Measurements from ENCODE around the gene KLK5.

Gene KLK5

GRCh38 chr19:50932018-50932689 is 20.7 kb downstream of the KLK5 start:
- TF ChIP-seq YY1 (IDR thresholded peaks at IDR 0.05; ENCODE audit: low read depth) (no peak), RAD21 (IDR thresholded peaks at IDR 0.05; ENCODE audit: low read depth) (no peak), TAF1 (IDR thresholded peaks at IDR 0.05; ENCODE audit: low read depth) (no peak), MAX (IDR thresholded peaks at IDR 0.05) (no peak), ZBTB7A (IDR thresholded peaks at IDR 0.05; ENCODE audit: low read depth) (no peak), CEBPB (IDR thresholded peaks at IDR 0.05) (no peak), NFIC (IDR thresholded peaks at IDR 0.05) (no peak), FOXM1 (IDR thresholded peaks at IDR 0.05; ENCODE audit: borderline replicate concordance, low read depth) (no peak), CREB1 (IDR thresholded peaks at IDR 0.05; ENCODE audit: low read depth) (no peak), EP300 (IDR thresholded peaks at IDR 0.05; ENCODE audit: borderline replicate concordance) (no peak), TEAD4 (IDR thresholded peaks at IDR 0.05) (no peak), EGR1 (IDR thresholded peaks at IDR 0.05) (no peak), TCF12 (IDR thresholded peaks at IDR 0.05; ENCODE audit: low read depth) (no peak)
- TF ChIP-seq, protein P1, sequence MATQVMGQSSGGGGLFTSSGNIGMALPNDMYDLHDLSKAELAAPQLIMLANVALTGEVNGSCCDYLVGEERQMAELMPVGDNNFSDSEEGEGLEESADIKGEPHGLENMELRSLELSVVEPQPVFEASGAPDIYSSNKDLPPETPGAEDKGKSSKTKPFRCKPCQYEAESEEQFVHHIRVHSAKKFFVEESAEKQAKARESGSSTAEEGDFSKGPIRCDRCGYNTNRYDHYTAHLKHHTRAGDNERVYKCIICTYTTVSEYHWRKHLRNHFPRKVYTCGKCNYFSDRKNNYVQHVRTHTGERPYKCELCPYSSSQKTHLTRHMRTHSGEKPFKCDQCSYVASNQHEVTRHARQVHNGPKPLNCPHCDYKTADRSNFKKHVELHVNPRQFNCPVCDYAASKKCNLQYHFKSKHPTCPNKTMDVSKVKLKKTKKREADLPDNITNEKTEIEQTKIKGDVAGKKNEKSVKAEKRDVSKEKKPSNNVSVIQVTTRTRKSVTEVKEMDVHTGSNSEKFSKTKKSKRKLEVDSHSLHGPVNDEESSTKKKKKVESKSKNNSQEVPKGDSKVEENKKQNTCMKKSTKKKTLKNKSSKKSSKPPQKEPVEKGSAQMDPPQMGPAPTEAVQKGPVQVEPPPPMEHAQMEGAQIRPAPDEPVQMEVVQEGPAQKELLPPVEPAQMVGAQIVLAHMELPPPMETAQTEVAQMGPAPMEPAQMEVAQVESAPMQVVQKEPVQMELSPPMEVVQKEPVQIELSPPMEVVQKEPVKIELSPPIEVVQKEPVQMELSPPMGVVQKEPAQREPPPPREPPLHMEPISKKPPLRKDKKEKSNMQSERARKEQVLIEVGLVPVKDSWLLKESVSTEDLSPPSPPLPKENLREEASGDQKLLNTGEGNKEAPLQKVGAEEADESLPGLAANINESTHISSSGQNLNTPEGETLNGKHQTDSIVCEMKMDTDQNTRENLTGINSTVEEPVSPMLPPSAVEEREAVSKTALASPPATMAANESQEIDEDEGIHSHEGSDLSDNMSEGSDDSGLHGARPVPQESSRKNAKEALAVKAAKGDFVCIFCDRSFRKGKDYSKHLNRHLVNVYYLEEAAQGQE (IDR thresholded peaks at IDR 0.05; ENCODE audit: low read depth) = no peak
- TF ChIP-seq, protein P2, sequence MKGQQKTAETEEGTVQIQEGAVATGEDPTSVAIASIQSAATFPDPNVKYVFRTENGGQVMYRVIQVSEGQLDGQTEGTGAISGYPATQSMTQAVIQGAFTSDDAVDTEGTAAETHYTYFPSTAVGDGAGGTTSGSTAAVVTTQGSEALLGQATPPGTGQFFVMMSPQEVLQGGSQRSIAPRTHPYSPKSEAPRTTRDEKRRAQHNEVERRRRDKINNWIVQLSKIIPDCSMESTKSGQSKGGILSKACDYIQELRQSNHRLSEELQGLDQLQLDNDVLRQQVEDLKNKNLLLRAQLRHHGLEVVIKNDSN (IDR thresholded peaks at IDR 0.05) = no peak

DNA sequence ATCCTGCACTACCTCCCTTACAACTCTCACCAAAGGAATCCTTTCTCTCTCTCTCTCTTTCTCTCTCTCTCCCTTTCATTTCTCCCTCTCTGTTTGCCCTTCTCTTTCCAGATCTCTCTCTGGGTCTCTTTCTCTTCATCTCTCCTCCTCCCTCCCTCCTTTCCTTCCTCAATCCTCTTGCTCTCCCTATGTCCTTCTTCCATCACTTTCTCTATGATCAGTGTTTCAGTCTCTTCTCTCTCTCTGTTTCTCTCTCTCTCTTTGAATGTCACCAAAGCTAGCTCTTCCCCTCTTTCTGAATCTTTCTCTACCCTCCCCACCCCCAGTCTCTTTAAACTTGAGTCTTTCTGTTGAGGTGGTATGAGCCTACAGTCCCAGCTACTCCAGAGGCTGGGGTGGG is 21.8 kb downstream of the KLK5 start:
- no peak for TF ChIP-seq TCF12 (IDR thresholded peaks at IDR 0.05; ENCODE audit: low read depth)
- no peak for TF ChIP-seq TEAD4 (IDR thresholded peaks at IDR 0.05)
- no peak for TF ChIP-seq CREB1 (IDR thresholded peaks at IDR 0.05; ENCODE audit: low read depth)
- no peak for TF ChIP-seq RAD21 (IDR thresholded peaks at IDR 0.05; ENCODE audit: low read depth)
- TF ChIP-seq, protein P2 (IDR thresholded peaks at IDR 0.05) = no peak
- TF ChIP-seq, protein P1 (IDR thresholded peaks at IDR 0.05; ENCODE audit: low read depth) = no peak
- no peak for TF ChIP-seq EGR1 (IDR thresholded peaks at IDR 0.05)
- no peak for TF ChIP-seq TAF1 (IDR thresholded peaks at IDR 0.05; ENCODE audit: low read depth)
- no peak for TF ChIP-seq YY1 (IDR thresholded peaks at IDR 0.05; ENCODE audit: low read depth)
- TF ChIP-seq ZBTB7A (IDR thresholded peaks at IDR 0.05; ENCODE audit: low read depth) = no peak
- no peak for TF ChIP-seq FOXM1 (IDR thresholded peaks at IDR 0.05; ENCODE audit: borderline replicate concordance, low read depth)
- no peak for TF ChIP-seq MAX (IDR thresholded peaks at IDR 0.05)
- TF ChIP-seq CEBPB (IDR thresholded peaks at IDR 0.05) = no peak
- TF ChIP-seq EP300 (IDR thresholded peaks at IDR 0.05; ENCODE audit: borderline replicate concordance) = no peak
- TF ChIP-seq NFIC (IDR thresholded peaks at IDR 0.05) = no peak

DNA sequence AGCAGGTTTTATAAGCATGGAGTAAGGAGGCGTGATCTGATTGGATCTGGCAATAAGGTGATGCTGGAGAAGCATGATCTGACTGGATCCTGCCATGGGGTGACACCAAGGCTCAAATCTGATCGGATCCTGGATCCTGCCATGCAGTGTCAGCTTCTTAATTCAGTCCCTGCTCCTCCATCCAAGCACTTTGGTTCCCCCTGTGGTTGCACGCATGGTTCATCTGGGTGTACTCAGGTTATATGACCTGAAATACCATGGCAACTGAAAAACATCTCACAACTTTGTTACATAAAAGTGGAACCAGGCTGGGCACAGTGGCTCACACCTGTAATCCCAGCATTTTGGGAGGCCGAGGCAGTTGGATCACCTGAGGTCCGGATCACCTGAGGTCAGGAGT is 24.0 kb downstream of the KLK5 start:
- no peak for TF ChIP-seq FOXM1 (IDR thresholded peaks at IDR 0.05; ENCODE audit: borderline replicate concordance, low read depth)

DNA sequence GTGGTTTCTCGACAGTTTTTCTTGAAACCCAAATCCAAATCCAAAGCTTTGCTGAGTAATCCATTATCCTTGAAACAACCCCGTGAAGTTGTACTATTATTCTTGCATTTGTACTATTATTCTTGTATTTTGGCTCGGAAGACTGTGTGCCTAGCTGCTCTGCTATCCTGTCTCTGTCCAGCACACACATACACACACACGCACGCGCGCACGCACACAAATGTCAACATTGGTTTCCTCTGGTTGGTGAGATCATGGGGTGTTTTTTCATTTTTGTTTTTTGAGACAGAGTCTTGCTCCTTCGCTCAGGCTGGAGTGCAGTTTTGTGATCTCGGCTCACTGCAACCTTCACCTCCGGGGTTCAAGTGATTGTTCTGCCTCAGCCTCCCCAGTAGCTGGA is 26.7 kb downstream of the KLK5 start:
- no peak for TF ChIP-seq EP300 (IDR thresholded peaks at IDR 0.05; ENCODE audit: borderline replicate concordance)
- TF ChIP-seq RAD21 (IDR thresholded peaks at IDR 0.05; ENCODE audit: low read depth) = no peak
- no peak for TF ChIP-seq TCF12 (IDR thresholded peaks at IDR 0.05; ENCODE audit: low read depth)
- TF ChIP-seq EGR1 (IDR thresholded peaks at IDR 0.05) = no peak
- TF ChIP-seq, protein P2 (IDR thresholded peaks at IDR 0.05) = no peak

DNA sequence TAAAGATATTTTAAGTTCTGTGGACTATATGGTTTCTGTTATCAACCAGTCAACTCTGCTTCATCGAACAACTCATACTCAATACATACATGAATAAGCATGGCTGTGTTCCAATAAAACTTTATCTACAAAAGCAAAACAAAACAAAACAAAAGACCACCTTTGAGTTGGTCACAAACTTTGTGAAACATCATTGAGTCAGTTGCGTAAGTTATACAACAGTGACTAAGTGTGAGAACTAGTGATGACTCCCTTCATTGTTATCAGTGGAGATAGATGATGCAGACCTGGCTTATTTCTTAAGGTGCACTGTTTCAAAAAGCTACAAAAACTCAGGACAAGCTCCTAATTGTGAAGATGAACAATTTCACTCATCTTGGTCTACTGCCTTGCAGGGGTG is 27.1 kb downstream of the KLK5 start:
- TF ChIP-seq YY1 (IDR thresholded peaks at IDR 0.05; ENCODE audit: low read depth) (no peak), TAF1 (IDR thresholded peaks at IDR 0.05; ENCODE audit: low read depth) (no peak), NFIC (IDR thresholded peaks at IDR 0.05) (no peak), EGR1 (IDR thresholded peaks at IDR 0.05) (no peak), CEBPB (IDR thresholded peaks at IDR 0.05) (no peak), MAX (IDR thresholded peaks at IDR 0.05) (no peak), FOXM1 (IDR thresholded peaks at IDR 0.05; ENCODE audit: borderline replicate concordance, low read depth) (no peak), RAD21 (IDR thresholded peaks at IDR 0.05; ENCODE audit: low read depth) (no peak), CREB1 (IDR thresholded peaks at IDR 0.05; ENCODE audit: low read depth) (no peak)
- TF ChIP-seq, protein P2 (IDR thresholded peaks at IDR 0.05) = no peak

Measured in Ishikawa (cell line).